Brain microvascular endothelial cell (primary cell): ENCODE results near the gene ADM5.
A peak's percentile ranks its signal among the peaks of the same experiment; 100 is the strongest.

ENCODE experiments used
- DNase-seq: peaks from one replicate; pipeline ENCODE4 v3.0.0-alpha.2; 2020
- H3K27ac ChIP-seq: fragments of 250-450 bp; sonication (Bioruptor Pico); 2 replicates; pipeline ENCODE4 v1.5.1; 2020; ENCODE audit warnings: mild to moderate bottlenecking, moderate library complexity
- H3K27me3 ChIP-seq: fragments of 250-450 bp; sonication (Bioruptor Pico); replicated peaks from 2 replicates; pipeline ENCODE4 v1.5.1; 2020; ENCODE audit warnings: mild to moderate bottlenecking
- H3K36me3 ChIP-seq: fragments of 250-450 bp; sonication (Bioruptor Pico); replicated peaks from 2 replicates; pipeline ENCODE4 v1.5.1; 2020; ENCODE audit warnings: mild to moderate bottlenecking
- H3K4me3 ChIP-seq: 2 replicates; pipeline ENCODE4 v1.5.1; 2011; ENCODE audit warnings: low read depth, mild to moderate bottlenecking, control low read depth, low read length, moderate library complexity
- CTCF ChIP-seq: IDR thresholded peaks from 2 replicates; pipeline ENCODE4 v1.5.1; 2011; ENCODE audit warnings: low read depth, mild to moderate bottlenecking, moderate library complexity, low read length, control low read depth, inconsistent platforms; ENCODE audit errors: missing control alignments
- in situ Hi-C: cut with HindIII; loops from 2 replicates; pipeline ENCODE4 v1.10.0; 2017; ENCODE audit warnings: low sequenced_read_pairs, low pct_ligation_motif_present

ADM5 gene, protein sequence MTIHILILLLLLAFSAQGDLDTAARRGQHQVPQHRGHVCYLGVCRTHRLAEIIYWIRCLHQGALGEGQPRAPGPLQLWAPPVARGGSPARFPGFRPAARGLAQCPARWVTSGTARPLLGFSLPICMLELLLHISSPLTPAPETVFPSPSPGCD

DNA sequence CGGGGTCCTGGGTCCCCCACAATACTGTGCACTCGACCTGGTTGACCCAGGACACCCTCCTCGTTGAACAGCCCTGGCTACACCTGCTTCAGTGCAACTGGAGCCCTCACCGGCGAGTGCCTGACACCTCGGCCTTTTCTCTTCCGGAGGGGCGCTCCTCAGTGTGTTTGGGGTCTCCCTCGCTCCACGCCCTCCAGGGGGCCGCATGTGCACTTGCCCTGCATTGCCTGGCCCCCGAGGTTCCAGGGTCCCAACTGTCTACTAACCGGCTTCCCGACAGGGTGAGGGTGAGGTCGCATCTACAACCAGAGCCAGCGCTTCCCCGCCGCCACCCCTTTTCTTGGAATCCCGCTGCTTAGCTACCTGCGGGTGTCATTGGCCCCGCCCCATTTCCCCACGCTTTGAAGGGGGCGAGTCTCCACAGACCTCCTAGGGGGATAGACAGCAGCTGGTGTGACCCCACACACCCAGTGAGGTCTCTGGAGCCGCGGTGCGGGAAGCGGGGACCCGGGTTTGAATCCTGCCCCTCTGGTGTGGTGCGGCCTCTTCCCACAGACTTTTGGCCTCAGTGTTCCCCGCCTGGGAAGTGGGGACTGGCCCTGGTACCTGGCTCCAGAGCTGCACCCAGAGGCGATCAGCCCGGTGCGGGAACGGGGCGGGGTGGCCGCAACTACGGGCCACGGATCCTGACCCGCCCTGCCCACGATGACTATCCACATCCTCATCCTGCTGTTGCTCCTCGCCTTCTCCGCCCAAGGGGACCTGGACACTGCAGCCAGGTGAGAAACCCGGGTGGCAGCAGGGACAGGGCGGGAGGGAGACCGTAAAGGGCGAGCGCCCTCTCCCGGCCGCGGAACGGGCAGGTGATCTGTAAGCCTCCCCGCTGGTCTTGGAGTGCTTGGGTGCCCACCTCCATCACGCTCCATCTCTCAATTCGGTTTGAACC lies at the start of gene ADM5:
ADM5 (plus strand) TSS at position 462 of the 946 bp plus-strand sequence; CDS start at position 706, 244 bp downstream.
- peak; percentile 79 for TF ChIP-seq CTCF
- H3K27me3 ChIP-seq: no peaks in the 10 kb centered on the region
- peak within 1 kb of the TSS; percentile 52 for H3K4me3 ChIP-seq
- in situ Hi-C loops: no loop called here
- H3K36me3 ChIP-seq: peaks cover 17% of the 10 kb centered on the region
- no peak within 1 kb of the TSS for H3K27ac ChIP-seq
- no peak for DNase-seq

DNA sequence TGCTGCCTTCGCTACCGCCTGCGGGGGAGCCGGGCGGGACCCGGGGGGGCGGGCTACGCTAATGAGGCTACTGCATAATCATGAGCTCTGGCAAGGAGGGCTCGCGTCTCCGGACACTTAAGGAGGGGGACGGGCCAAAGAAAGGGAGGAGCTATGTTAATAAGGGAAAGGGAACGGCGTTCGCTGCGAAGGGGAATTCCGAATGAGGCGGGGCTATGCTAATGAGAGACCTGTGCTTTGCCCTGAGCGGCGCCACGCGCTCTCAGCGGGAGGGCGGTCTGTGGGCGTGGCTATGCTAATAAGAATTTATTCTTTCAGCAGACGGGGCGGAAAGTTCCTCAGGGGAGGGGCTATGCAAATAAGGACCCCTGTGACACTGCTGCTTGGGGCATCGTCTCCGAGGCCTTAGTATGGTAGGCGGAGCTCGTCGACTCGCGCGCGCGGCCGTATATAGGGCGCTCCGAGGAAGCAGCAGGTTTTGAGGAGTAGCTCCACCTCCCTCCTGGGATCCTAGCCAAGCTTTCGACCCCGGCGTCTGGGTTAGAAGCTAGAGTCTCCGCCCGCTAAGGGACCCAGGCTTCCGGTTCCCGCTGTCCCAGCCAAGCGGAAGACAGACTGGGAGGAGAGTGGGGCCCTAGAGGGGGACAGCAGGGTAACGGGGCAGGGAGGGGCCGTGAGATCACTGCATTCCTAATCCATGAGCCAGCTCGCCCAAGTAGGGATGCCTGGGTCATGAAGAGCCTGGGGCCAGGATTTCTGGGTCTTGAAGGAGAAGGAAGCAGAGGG lies 49.1 kb upstream of the ADM5 start, which contains the start of gene RRAS:
RRAS (minus strand) TSS at position 31 of the 786 bp plus-strand sequence. CDS start 45 bp downstream, outside the sequence.
- in situ Hi-C loops: no loop called here
- Histone ChIP-seq H3K27ac (peak within 1 kb of the TSS; percentile 99), H3K4me3 (peak within 1 kb of the TSS; percentile 71), H3K27me3 (no peaks in the 10 kb centered on the region), H3K36me3 (peaks cover 2% of the 10 kb centered on the region)
- no peak for TF ChIP-seq CTCF
- peak; percentile 100 for DNase-seq

- in situ Hi-C loops: no loop called here
- DNase-seq: peak; percentile 99
- no peak for TF ChIP-seq CTCF
- peak within 1 kb of the TSS; percentile 99 for H3K27ac ChIP-seq
- H3K36me3 ChIP-seq: peaks cover 10% of the 10 kb centered on the region
- peak within 1 kb of the TSS; percentile 100 for H3K4me3 ChIP-seq
- H3K27me3 ChIP-seq: no peaks in the 10 kb centered on the region
Observed at GRCh38 chr19:49641688-49642491, 47.5 kb upstream of the ADM5 start, which contains the start of gene SCAF1. Gene SCAF1 (plus strand): TSS chr19:49642209. CDS start chr19:49645027, 2,818 bp downstream.

GRCh38 chr19:49642492-49643035 lies 46.8 kb upstream of the ADM5 start:
- H3K4me3 ChIP-seq: peak overlapping the region; percentile 100
- in situ Hi-C loops: no loop called here
- DNase-seq: no peak
- H3K27me3 ChIP-seq: no peaks in the 10 kb centered on the region
- peaks cover 16% of the 10 kb centered on the region for H3K36me3 ChIP-seq
- H3K27ac ChIP-seq: peak overlapping the region; percentile 84
- no peak for TF ChIP-seq CTCF

- Histone ChIP-seq H3K36me3 (peaks cover 23% of the 10 kb centered on the region), H3K4me3 (peak overlapping the region; percentile 100), H3K27me3 (no peaks in the 10 kb centered on the region), H3K27ac (no peak overlapping the region)
- DNase-seq: no peak
- in situ Hi-C loops: no loop called here
- no peak for TF ChIP-seq CTCF
Observed at GRCh38 chr19:49643466-49643865, 45.9 kb upstream of the ADM5 start.
